Measurements from ENCODE around the gene LYZL2. TPM values are rescaled to one million over a fixed set of nuclear protein-coding genes. Genes with fewer than 3 reads are reported as not detected.
"Not testable (repeated sequence)": the region's sequence is repeated elsewhere in the genome, so short reads cannot be mapped to it uniquely, and the experiment has no call there.

LYZL2 gene
- total RNA-seq, 1 experiment from 2014 or later, result not detected

DNA sequence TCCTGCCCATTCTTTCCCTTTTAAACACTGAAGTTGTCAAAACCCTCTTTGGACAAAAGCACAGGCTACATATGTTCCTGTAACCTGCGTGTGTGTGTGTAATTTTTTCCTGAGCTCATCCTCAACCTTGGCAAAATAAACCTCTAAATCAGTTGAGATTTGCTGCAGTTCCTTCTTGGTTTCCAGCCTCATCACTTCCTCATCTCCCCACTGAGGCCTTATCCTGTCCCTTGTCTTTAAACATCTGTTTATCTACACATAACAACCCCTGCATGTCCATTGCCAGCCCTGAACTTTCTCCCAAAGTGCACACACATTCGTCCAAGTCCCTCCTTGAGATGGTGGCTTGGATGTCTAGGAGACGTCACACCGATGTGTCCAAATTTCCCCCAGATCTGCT lies 35.5 kb downstream of the LYZL2 start:
- POLR2A ChIA-PET, result no interaction called here
- Mint-ChIP-seq H3K27me3 (ENCODE audit: insufficient read depth, unreplicated experiment) (peaks cover 6% of the 10 kb centered on the region), H3K36me3 (ENCODE audit: insufficient read depth, unreplicated experiment) (no peaks in the 10 kb centered on the region), H3K4me3 (ENCODE audit: unreplicated experiment) (no peak overlapping the region), H3K9me3 (ENCODE audit: unreplicated experiment) (no peaks in the 10 kb centered on the region), H3K27ac (ENCODE audit: unreplicated experiment) (no peak overlapping the region), H3K4me1 (ENCODE audit: low read depth, unreplicated experiment) (peaks cover 6% of the 10 kb centered on the region)
- intact Hi-C loops (cut with micrococcal nuclease; ENCODE audit: unreplicated experiment), result no loop called here
- Histone ChIP-seq H3K36me3 (ENCODE audit: control insufficient read depth, insufficient read depth, low read length) (no peaks in the 10 kb centered on the region), H3K4me1 (no peaks in the 10 kb centered on the region), H3K4me3 (ENCODE audit: low read depth, low read length) (no peak overlapping the region), H3K27me3 (replicated peaks; ENCODE audit: control insufficient read depth, insufficient read depth, low read length) (no peaks in the 10 kb centered on the region), H3K9me3 (no peaks in the 10 kb centered on the region)
- TF ChIP-seq CTCF (IDR thresholded peaks at IDR 0.05; ENCODE audit: insufficient read depth in 1 of 2, low read depth in 1 of 2, low read length in 1 of 2, severe bottlenecking in 1 of 2, unreplicated experiment in 1 of 2), result no peak
- CTCF ChIA-PET, result no interaction called here
- no peak for DNase-seq
- no TSS peak for BruUV-seq (replicated peaks)

DNA sequence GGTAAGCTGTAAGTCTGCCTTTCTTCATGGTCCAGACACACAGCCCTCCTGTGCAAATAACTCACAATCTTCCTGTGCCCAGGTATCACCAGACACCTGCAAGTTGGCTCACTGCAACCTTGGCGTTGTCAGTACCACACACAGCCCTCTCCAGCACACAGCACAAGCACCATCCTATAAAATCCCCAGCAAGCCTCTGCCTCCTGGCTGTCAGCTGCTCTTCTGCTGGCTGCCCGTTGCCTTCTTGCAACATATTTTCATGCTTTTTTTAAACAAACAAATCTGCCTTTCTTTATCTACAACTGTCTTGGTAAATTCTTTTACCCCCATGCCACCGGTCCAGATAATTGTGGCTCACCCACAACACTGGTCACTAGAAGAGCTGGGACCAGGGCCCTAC lies 36.8 kb downstream of the LYZL2 start:
- H3K27me3 Mint-ChIP-seq (ENCODE audit: insufficient read depth, unreplicated experiment); H3K9me3 ChIP-seq; H3K4me1 Mint-ChIP-seq (ENCODE audit: low read depth, unreplicated experiment); H3K9me3 Mint-ChIP-seq (ENCODE audit: unreplicated experiment); H3K36me3 Mint-ChIP-seq (ENCODE audit: insufficient read depth, unreplicated experiment); DNase-seq; H3K4me3 ChIP-seq (ENCODE audit: low read depth, low read length); POLR2A ChIA-PET; H3K27ac Mint-ChIP-seq (ENCODE audit: unreplicated experiment); H3K4me1 ChIP-seq; H3K27me3 ChIP-seq (replicated peaks; ENCODE audit: control insufficient read depth, insufficient read depth, low read length); H3K4me3 Mint-ChIP-seq (ENCODE audit: unreplicated experiment); intact Hi-C loops (cut with micrococcal nuclease; ENCODE audit: unreplicated experiment); BruUV-seq (replicated peaks); H3K36me3 ChIP-seq (ENCODE audit: control insufficient read depth, insufficient read depth, low read length): not testable (repeated sequence)
- CTCF ChIA-PET, result interaction anchor here (0.7 kb wide), 1 partner anchor 233 kb away, joined by 4 read pairs; no protein-coding TSS in a partner anchor

DNA sequence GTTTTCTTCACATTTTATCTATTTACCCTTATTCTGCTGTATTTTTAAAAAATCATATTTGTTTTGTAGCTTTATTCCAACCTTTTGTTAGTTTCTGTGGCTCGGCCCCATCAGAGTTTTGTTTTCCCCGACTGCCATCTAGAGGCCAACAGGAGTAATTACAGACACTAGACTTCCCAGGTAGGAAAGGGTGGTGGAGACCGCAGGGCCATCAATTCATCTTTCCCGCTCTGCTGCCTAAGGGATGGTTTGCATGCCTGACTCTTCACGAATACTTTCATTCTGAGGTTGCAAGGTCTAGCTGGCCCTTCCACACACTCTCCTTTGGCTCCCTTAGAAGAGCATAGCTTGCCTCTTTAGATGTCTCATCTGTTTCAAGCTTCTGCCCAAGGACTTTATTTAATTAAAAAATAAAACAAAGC lies 38.3 kb downstream of the LYZL2 start:
- Histone ChIP-seq H3K9me3 (no peaks in the 10 kb centered on the region), H3K4me1 (no peaks in the 10 kb centered on the region), H3K36me3 (ENCODE audit: control insufficient read depth, insufficient read depth, low read length) (no peaks in the 10 kb centered on the region), H3K4me3 (ENCODE audit: low read depth, low read length) (no peak overlapping the region), H3K27me3 (replicated peaks; ENCODE audit: control insufficient read depth, insufficient read depth, low read length) (no peaks in the 10 kb centered on the region)
- Mint-ChIP-seq H3K4me1 (ENCODE audit: low read depth, unreplicated experiment) (peaks cover 6% of the 10 kb centered on the region), H3K4me3 (ENCODE audit: unreplicated experiment) (no peak overlapping the region), H3K27me3 (ENCODE audit: insufficient read depth, unreplicated experiment) (peaks cover 6% of the 10 kb centered on the region), H3K9me3 (ENCODE audit: unreplicated experiment) (no peaks in the 10 kb centered on the region), H3K27ac (ENCODE audit: unreplicated experiment) (no peak overlapping the region), H3K36me3 (ENCODE audit: insufficient read depth, unreplicated experiment) (no peaks in the 10 kb centered on the region)
- CTCF ChIA-PET, result interaction anchor here (0.6 to 2.0 kb wide), 27 partner anchors 9 to 593 kb away, joined by 3 to 42 read pairs (median 5); partner anchors contain the start of gene MAP3K8
- peak; percentile 81 to 84 for TF ChIP-seq CTCF (IDR thresholded peaks at IDR 0.05; ENCODE audit: insufficient read depth in 1 of 2, low read depth in 1 of 2, low read length in 1 of 2, severe bottlenecking in 1 of 2, unreplicated experiment in 1 of 2)
- peak in 1 of 2 experiments; percentile 61 for DNase-seq
- POLR2A ChIA-PET, result interaction anchor here (0.6 kb wide), 1 partner anchor 581 kb away, joined by 5 read pairs; no protein-coding TSS in a partner anchor
- intact Hi-C loops (cut with micrococcal nuclease; ENCODE audit: unreplicated experiment), result loop anchor here (1.0 kb wide), 4 partner anchors 57 to 231 kb away; no protein-coding TSS in a partner anchor
- BruUV-seq (replicated peaks), result no TSS peak
